ENCODE results near the gene SYNJ1. TPM values are rescaled to one million over a fixed set of nuclear protein-coding genes. Genes with fewer than 3 reads are reported as not detected.

Gene SYNJ1
- total RNA-seq, 1 donor from 2014 or later, result 16.7 TPM

DNA sequence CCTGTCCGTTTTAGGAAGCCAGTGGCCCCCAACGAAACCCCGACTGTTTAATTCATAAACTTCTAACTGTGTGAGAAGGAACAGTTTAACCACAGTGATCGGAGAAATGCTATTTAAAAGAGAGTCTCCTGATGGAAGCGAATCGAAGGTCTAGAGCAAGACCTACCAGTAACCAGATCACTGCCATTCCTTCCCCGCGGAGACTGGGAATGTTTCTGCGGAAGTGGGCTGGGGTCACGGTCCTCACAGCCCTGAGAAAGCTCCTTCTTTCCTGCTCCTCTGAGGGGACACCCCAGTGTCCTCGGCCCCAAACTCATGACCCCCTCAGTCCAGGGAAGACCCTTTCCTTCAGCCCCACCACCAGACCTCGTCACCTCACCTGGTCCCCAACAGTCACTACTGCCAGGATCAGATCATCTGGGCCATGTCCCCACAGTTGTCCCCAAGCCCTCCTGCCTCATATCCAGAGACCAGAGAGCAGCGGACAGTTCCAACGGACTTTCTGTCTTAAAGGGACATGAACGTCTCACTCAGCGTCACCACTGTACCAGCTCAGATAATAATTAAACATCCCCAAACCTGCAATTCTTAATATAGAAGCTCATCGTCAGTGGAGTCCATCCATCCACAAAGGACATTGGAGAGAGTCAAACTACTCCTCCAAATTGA lies 142.6 kb downstream of the SYNJ1 start, which contains the start of gene TCP10L:
TSS of gene TCP10L (minus strand) at position 482 of the 669 bp plus-strand sequence. CDS start 1,219 bp downstream, outside the sequence.
- DNase-seq (ENCODE audit: low spot score), result no peak

DNA sequence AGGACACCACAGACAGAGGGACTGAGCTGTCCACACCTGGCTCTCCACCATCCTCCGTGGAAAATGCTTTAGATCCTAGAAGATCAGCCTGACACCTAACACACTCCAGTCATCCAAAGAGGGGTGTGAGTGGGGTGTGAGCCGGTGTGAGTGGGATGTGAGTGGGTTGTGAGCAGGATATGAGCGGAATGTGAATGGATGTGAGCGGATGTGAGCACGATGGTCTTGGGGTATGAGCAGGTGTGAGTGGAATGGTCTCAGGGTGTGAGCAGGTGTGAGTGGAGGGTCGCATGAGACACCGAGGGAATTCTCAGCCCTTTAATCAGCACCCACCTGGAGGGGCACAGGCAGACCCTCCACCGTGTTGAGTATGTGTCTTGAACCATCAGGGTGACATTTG lies 143.3 kb downstream of the SYNJ1 start:
- no peak for DNase-seq (ENCODE audit: low spot score)

DNA sequence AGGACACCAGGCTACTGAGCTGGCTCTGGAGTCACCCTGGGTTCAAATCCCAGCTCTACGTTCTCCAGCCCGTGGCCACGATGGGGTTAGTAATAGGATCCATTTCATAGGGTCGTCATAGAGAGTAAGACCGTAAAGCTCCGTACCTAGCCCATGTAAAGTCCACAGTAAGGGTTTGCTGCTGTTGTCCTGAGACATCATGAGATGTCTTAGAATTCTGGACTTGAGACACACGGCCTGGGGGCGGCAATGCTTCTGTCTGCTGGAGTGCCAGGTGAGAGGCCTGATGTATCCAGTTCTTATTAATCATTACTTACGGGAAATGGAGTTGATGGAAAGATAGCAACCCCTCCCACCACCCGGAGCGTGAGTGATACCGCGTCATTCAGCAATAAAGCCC lies 146.1 kb downstream of the SYNJ1 start:
- no peak for DNase-seq (ENCODE audit: low spot score)

DNA sequence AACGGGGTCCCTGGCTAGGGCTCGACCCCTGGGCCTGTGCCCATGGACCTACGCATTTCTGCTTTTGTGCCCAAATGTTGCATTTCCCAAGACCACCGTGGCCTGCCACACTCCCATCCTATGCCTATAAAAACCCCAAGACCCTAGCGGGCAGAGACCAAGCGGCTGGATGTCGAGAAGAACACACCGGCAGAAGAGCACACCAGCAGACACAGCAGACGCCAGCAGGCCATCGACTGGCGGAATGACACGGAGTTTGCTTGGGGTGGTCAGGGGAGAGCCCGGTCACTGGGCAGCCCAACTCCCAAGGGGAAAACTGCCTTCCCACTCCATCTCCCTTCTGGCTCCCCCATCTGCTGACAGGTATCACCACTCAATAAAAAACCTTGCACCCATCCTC lies 146.9 kb downstream of the SYNJ1 start:
- DNase-seq (ENCODE audit: low spot score), result no peak

Other genes with a start within 250 kb of the SYNJ1 start
- gene TCP10L, start 142.5 kb downstream of the SYNJ1 start, total RNA-seq, result 0.13 TPM
- 29.2 TPM for gene CFAP298, start 115.6 kb downstream of the SYNJ1 start, total RNA-seq
- 30.3 TPM for gene PAXBP1, start 43.7 kb upstream of the SYNJ1 start, total RNA-seq

All from mesenteric fat pad (tissue), 1 donor.